Right cardiac atrium (tissue), 5 donors: Measurements from ENCODE around the gene EPHA2. TPM values are rescaled to one million over a fixed set of nuclear protein-coding genes. Genes with fewer than 3 reads are reported as not detected.

Source experiments
- ATAC-seq, 2 donors: fragments of 200-7000 bp; cut with Tn5 transposase; one replicate each; pipeline versions ENCODE4 v1.8.0 to v1.9.1; 2020; ENCODE audit warnings: moderate library complexity in 2 of 2, mild to moderate bottlenecking in 1 of 2
- DNase-seq, 3 donors: peaks; one replicate each; pipeline ENCODE4 v3.0.0-alpha.2; 2020
- H3K27ac ChIP-seq: one replicate; pipeline ENCODE4 v1.5.1; 2013; ENCODE audit warnings: mild to moderate bottlenecking, low read length, control low read depth, moderate library complexity
- H3K27me3 ChIP-seq: one replicate; pipeline ENCODE4 v1.6.1; 2013; ENCODE audit not compliant: control insufficient read depth, insufficient read depth
- H3K4me1 ChIP-seq: one replicate; pipeline ENCODE4 v1.6.1; 2013; ENCODE audit warnings: low read length; ENCODE audit not compliant: control insufficient read depth, insufficient read depth
- H3K4me3 ChIP-seq: one replicate; pipeline ENCODE4 v1.5.1; 2013; ENCODE audit warnings: low read length, control low read depth
- H3K9me3 ChIP-seq: one replicate; pipeline ENCODE4 v1.6.1; 2013; ENCODE audit warnings: low read length; ENCODE audit not compliant: control insufficient read depth
- WGBS: extraction: QIAGEN DNeasy Blood & Tissue Kit; methylation state at CpG from one replicate; pipeline ENCODE4 v1.1.7; 2013; 5-methylcytosine and 5-hydroxymethylcytosine counted together
- intact Hi-C, 4 donors: fragments of 100-400 bp; cut with DNase I; formaldehyde crosslinking; loops; one replicate each; pipeline versions ENCODE4 v1.11.0 to v1.14.0; 2022 to 2023
- polyA plus RNA-seq: library from polyadenylated mRNA; stranded (reverse); fragments of 200-250 nt; gene quantifications from one replicate; pipeline ENCODE4 v1.2.3, GENCODE V29; 2013
- total RNA-seq, 4 donors: library from RNA; stranded (reverse); fragmentation: NEBNext Ultra II Directional; extraction: Animal tissue kit (Norgen Biotek cat#: 25700); gene quantifications; one replicate each; pipeline ENCODE4 v1.2.1, GENCODE V29; 2021
- donor health status: healthy with polysubstance abuse.
- donor health status: DM: no; HTN: yes; CAD: no.
- donor health status: DM: no; HTN: no; CAD: no.
- donor health status: DM: no; HTN: yes; CAD: no; lungs with severe emphysema.
- donor health status: DM: yes; HTN: yes; CAD: no.

Gene EPHA2
- total and polyA plus RNA-seq, 5 donors: 6.4 to 15.7 (median 8.9) TPM

GRCh38 chr1:16087733-16088132, 68.1 kb downstream of the EPHA2 start:
- H3K4me1 ChIP-seq: no peaks in the 10 kb centered on the region
- no peak overlapping the region for H3K27ac ChIP-seq
- no peak for DNase-seq
- H3K9me3 ChIP-seq: no peaks in the 10 kb centered on the region
- peak in 1 of 2 donors; percentile 6 for ATAC-seq
- intact Hi-C loops: loop anchor here in 1 of 4 donors (5.0 to 10.0 kb wide), 2 partner anchors 47 to 155 kb away; no protein-coding TSS in a partner anchor
- no peaks in the 10 kb centered on the region for H3K27me3 ChIP-seq
- no peak overlapping the region for H3K4me3 ChIP-seq
- 77% methylated on average over 7 of the region's 7 CpGs for WGBS

DNA sequence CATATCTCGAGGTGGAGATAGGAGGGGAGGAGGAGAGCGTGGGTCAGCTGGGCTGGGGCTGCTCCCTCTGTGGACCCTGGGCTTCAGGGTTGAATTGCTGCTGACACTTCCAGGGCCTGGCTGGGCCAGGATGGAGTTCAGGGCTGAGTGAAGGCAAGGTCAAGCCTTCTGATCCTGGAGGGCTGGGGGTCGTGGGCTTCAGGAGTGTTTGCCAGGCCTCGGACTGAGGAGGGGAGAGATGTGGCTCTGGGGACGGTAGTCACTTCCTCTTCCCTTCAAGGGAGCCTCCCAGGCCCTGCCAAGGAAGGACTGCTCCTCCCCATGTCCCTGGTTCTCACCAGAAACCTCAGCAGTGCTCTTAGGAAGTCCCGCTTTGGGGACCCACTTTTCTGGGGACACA, 70.3 kb downstream of the EPHA2 start:
- DNase-seq (peak in 1 of 3 donors; percentile 30), ATAC-seq (peak in 1 of 2 donors; percentile 6)
- no peaks in the 10 kb centered on the region for H3K9me3 ChIP-seq
- H3K4me1 ChIP-seq: no peaks in the 10 kb centered on the region
- 51% methylated on average over 6 of the region's 6 CpGs for WGBS
- no peaks in the 10 kb centered on the region for H3K27me3 ChIP-seq
- intact Hi-C loops: loop anchor here in 1 of 4 donors (5.0 to 10.0 kb wide), 2 partner anchors 49 to 157 kb away; no protein-coding TSS in a partner anchor
- no peak overlapping the region for H3K27ac ChIP-seq
- no peak overlapping the region for H3K4me3 ChIP-seq

GRCh38 chr1:16083486-16083885, 72.4 kb downstream of the EPHA2 start:
- H3K4me3 ChIP-seq: no peak overlapping the region
- no peak overlapping the region for H3K27ac ChIP-seq
- H3K27me3 ChIP-seq: no peaks in the 10 kb centered on the region
- ATAC-seq (no peak), DNase-seq (no peak)
- intact Hi-C loops: loop anchor here in 1 of 4 donors (10.0 kb wide), 1 partner anchor 51 kb away; no protein-coding TSS in a partner anchor
- no peaks in the 10 kb centered on the region for H3K9me3 ChIP-seq
- WGBS: 90% methylated on average over 5 of the region's 5 CpGs
- peaks cover 2% of the 10 kb centered on the region for H3K4me1 ChIP-seq

- Histone ChIP-seq H3K4me1 (peaks cover 2% of the 10 kb centered on the region), H3K27ac (no peak overlapping the region), H3K4me3 (no peak overlapping the region), H3K27me3 (no peaks in the 10 kb centered on the region), H3K9me3 (no peaks in the 10 kb centered on the region)
- ATAC-seq: peak; percentile 28 to 48
- peak; percentile 57 to 84 (median 83) for DNase-seq
- intact Hi-C loops: loop anchor here in 1 of 4 donors (10.0 kb wide), 1 partner anchor 52 kb away; no protein-coding TSS in a partner anchor
- WGBS: 73% methylated on average over 9 of the region's 9 CpGs
Observed at GRCh38 chr1:16082283-16083038, 73.4 kb downstream of the EPHA2 start.

DNA sequence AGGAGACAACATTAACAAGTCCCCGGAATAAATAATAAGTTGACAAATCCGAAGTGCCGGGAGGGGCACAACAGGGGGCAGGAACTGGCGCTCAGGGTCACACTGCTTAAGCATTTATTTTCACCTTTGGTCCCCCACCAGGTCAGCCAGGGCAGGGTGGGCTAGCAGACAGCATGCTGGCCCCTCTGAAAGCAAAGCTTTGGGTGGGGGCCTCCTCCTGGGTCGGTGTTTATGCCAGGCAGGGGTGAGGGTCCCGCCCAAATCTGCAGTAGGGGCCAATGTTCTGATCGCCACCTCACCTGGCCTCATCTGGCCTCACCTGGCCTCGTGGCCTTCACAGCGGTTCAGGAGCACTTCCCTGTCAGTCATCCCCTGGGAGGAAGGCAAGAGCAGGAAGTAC, 74.2 kb downstream of the EPHA2 start:
- Histone ChIP-seq H3K9me3 (no peaks in the 10 kb centered on the region), H3K4me3 (no peak overlapping the region), H3K27me3 (no peaks in the 10 kb centered on the region), H3K27ac (no peak overlapping the region), H3K4me1 (peaks cover 2% of the 10 kb centered on the region)
- intact Hi-C loops: loop anchor here in 1 of 4 donors (10.0 kb wide), 1 partner anchor 53 kb away; no protein-coding TSS in a partner anchor
- WGBS: 83% methylated on average over 9 of the region's 9 CpGs
- peak in 1 of 3 donors; percentile 34 for DNase-seq
- ATAC-seq: no peak

DNA sequence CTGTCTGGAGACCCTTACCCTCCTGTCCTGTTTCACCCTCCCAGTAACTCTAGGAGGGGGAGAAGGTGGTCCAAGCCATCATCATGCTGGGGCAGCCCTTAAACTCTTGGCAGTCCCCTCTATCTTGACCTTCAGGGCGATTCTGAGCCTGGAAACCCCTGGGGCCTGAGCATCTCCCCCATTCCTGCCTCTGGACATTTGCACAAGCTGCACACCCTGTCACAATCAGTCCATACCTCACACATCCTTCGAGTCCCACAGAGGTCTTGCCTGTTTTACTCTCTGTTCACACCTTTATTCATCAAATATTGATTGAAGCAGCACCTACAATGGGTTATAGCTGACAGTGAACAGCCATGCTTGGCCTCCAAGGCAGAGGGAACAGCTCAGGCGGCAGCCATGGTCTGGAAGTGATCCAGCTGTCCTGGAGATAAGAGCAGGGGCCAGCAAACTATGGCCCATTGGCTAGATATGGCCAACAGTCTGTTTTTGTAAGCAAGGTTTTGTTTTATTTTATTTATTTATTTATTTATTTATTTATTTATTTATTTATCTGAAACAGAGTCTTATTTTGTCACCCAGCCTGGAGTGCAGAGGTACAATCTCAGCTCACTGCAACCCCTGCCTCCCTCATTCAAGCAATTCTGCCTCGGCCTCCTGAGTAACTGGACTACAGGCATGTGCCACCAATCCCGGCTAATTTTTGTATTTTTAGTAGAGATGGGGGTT, 75.3 kb downstream of the EPHA2 start:
- 75% methylated on average over 5 of the region's 5 CpGs for WGBS
- intact Hi-C loops: loop anchor here in 1 of 4 donors (10.0 kb wide), 1 partner anchor 54 kb away; no protein-coding TSS in a partner anchor
- no peaks in the 10 kb centered on the region for H3K27me3 ChIP-seq
- H3K4me1 ChIP-seq: peaks cover 8% of the 10 kb centered on the region
- no peak overlapping the region for H3K4me3 ChIP-seq
- no peak overlapping the region for H3K27ac ChIP-seq
- ATAC-seq (no peak), DNase-seq (peak in 2 of 3 donors; percentile 61 to 74)
- H3K9me3 ChIP-seq: no peaks in the 10 kb centered on the region

DNA sequence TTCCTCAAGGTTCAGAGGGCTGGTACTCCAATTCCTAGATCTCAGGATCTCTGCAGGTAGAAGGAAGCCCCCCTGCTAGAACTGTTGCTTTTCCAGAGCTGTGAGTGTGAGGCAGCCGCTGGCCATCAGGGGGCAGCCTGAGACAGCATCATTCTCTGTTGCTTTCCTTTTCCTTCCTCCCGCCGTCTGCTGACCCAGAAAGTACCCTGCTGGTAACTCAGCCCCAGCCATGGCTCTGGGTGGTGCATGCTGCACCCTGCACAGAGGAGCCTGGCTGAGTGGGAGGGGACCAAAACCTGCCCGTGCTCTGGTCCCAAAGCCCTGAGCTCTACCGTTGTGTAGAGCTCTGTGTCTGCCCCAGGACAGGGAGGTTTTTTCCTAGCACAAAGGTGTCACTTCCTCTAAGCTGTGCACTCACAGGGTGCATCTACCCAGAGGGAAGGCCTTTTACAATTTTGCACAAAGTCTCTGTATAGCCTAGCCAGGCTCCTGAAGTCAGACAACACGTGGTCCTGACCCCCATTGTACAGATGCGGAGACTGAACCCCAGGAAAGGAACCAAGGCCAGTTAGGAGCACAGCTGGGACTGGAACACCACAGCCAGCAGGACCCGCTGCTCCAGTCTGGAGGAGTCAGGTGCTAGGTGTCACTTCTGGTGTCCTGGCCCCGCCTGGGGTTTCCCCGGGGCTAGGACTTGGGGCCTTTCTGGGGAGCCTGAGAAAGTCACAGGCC, 76.8 kb downstream of the EPHA2 start:
- WGBS: 36% methylated on average over 10 of the region's 10 CpGs
- H3K4me3 ChIP-seq: no peak overlapping the region
- H3K4me1 ChIP-seq: peaks cover 8% of the 10 kb centered on the region
- DNase-seq: peak; percentile 70 to 93 (median 91)
- ATAC-seq: peak; percentile 59 to 69
- H3K9me3 ChIP-seq: no peaks in the 10 kb centered on the region
- H3K27me3 ChIP-seq: no peaks in the 10 kb centered on the region
- intact Hi-C loops: loop anchor here (2.0 to 10.0 kb wide), 4 partner anchors 108 to 286 kb away; partner anchors contain the start of genes FBXO42 (in 1 of the 4) and SZRD1 (in 1 of the 4)
- no peak overlapping the region for H3K27ac ChIP-seq

DNA sequence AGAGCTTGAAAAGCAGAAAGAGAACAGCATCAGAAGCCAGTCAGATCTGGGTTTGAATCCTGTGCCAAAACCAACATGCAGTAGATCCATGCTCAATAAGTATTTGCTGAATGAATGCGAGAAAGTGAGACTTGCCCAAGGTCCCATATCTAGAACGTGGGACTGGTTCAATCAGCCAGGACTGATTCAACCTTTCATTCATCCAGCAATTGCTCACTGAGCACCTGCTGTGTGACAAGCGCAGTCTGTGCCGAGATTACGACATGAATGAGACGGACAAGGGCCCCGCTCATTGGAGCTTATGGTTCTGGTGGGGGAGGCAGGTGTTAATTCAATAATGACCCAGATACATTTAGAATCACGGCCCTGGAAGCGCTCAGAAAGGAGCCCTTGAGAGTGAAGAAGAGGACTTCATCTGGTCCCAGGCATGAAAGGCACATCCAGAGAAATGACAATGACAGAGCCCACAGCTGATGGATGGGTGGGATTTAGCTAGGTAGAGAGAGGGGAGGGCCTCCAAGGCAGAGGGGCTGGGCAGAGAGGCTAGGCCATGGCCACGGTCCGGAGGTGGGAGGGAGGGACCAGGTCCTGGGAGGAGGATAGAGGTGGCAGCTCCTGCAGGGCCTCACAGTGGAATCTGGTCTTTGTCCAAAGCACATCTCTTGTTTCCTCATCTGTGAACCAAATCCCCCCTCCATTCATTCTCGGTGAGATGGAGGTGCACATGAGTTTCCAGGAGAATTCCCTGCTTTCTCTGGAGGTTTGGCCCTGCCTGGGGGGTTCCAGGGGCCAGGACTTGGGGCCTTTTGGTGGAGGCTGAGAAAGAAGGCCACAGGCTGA, 78.2 kb downstream of the EPHA2 start:
- H3K4me3 ChIP-seq: no peak overlapping the region
- DNase-seq: no peak
- peak overlapping the region; percentile 40 for H3K27ac ChIP-seq
- intact Hi-C loops: loop anchor here (2.0 to 10.0 kb wide), 4 partner anchors 109 to 287 kb away; partner anchors contain the start of genes FBXO42 (in 1 of the 4) and SZRD1 (in 1 of the 4)
- ATAC-seq: no peak
- peaks cover 8% of the 10 kb centered on the region for H3K4me1 ChIP-seq
- H3K27me3 ChIP-seq: no peaks in the 10 kb centered on the region
- no peaks in the 10 kb centered on the region for H3K9me3 ChIP-seq
- 81% methylated on average over 12 of the region's 12 CpGs for WGBS

- H3K9me3 ChIP-seq: no peaks in the 10 kb centered on the region
- WGBS: 70% methylated on average over 11 of the region's 11 CpGs
- no peak overlapping the region for H3K4me3 ChIP-seq
- intact Hi-C loops: loop anchor here in 3 of 4 donors (5.0 to 10.0 kb wide), 3 partner anchors 278 to 288 kb away; partner anchors contain the start of genes FBXO42 (in 1 of the 3) and SZRD1 (in 1 of the 3)
- no peaks in the 10 kb centered on the region for H3K27me3 ChIP-seq
- H3K4me1 ChIP-seq: peaks cover 8% of the 10 kb centered on the region
- H3K27ac ChIP-seq: peak overlapping the region; percentile 78
- ATAC-seq (peak; percentile 32 to 45), DNase-seq (peak in 1 of 3 donors; percentile 80)
Observed at GRCh38 chr1:16076865-16077238, 79.0 kb downstream of the EPHA2 start.
